ENCODE measurements around the gene PLIN1. TPM values are rescaled to one million over a fixed set of nuclear protein-coding genes. Genes with fewer than 3 reads are reported as not detected.

The PLIN1 gene
- total RNA-seq (2022) (0.35 and 0.37 TPM in 2 replicates), Bru-seq, nascent RNA (percentile 22 among the genes with signal in this experiment), BruChase-seq, experiment 1, labeled RNA remaining after a 6-hour chase (percentile 29 among the genes with signal in this experiment), BruChase-seq, experiment 2, labeled RNA remaining after a 2-hour chase (percentile 31 among the genes with signal in this experiment)
- long read RNA-seq = 0 reads

GRCh38 chr15:89679212-89679611 lies at the start of gene PLIN1:
TSS of gene PLIN1 (minus strand) at chr15:89679367. CDS start at chr15:89677489, 1,878 bp downstream.
- intact Hi-C loops (cut with micrococcal nuclease; ENCODE audit: unreplicated experiment) = no loop called here
- no TSS peak for BruUV-seq (replicated peaks)
- no peak within 1 kb of the TSS for H3K4me3 Mint-ChIP-seq (ENCODE audit: low read depth, unreplicated experiment)
- no peak for TF ChIP-seq CTCF (IDR thresholded peaks at IDR 0.05; ENCODE audit: unreplicated experiment)
- no peaks in the 10 kb centered on the region for H3K36me3 Mint-ChIP-seq (ENCODE audit: insufficient read depth, unreplicated experiment)
- DNase-seq = no peak
- CTCF ChIA-PET = no interaction called here
- H3K27ac Mint-ChIP-seq (ENCODE audit: unreplicated experiment) = peak within 1 kb of the TSS; percentile 7
- no peaks in the 10 kb centered on the region for H3K27me3 Mint-ChIP-seq (ENCODE audit: unreplicated experiment)
- no peaks in the 10 kb centered on the region for H3K9me3 Mint-ChIP-seq (ENCODE audit: low read depth, unreplicated experiment)
- H3K4me1 Mint-ChIP-seq (ENCODE audit: low read depth, unreplicated experiment) = peaks cover 29% of the 10 kb centered on the region

- CTCF ChIA-PET = no interaction called here
- intact Hi-C loops (cut with micrococcal nuclease; ENCODE audit: unreplicated experiment) = no loop called here
- Mint-ChIP-seq H3K27me3 (ENCODE audit: unreplicated experiment) (peaks cover 49% of the 10 kb centered on the region), H3K27ac (ENCODE audit: unreplicated experiment) (no peak overlapping the region), H3K4me3 (ENCODE audit: low read depth, unreplicated experiment) (no peak overlapping the region), H3K4me1 (ENCODE audit: low read depth, unreplicated experiment) (no peaks in the 10 kb centered on the region), H3K9me3 (ENCODE audit: low read depth, unreplicated experiment) (peaks cover 2% of the 10 kb centered on the region), H3K36me3 (ENCODE audit: insufficient read depth, unreplicated experiment) (no peaks in the 10 kb centered on the region)
- DNase-seq = no peak
- no peak for TF ChIP-seq CTCF (IDR thresholded peaks at IDR 0.05; ENCODE audit: unreplicated experiment)
- no TSS peak for BruUV-seq (replicated peaks)
Measured at GRCh38 chr15:89728254-89728653, 49.1 kb upstream of the PLIN1 start.

GRCh38 chr15:89725064-89725463 lies 45.9 kb upstream of the PLIN1 start:
- no peaks in the 10 kb centered on the region for H3K36me3 Mint-ChIP-seq (ENCODE audit: insufficient read depth, unreplicated experiment)
- no peak for TF ChIP-seq CTCF (IDR thresholded peaks at IDR 0.05; ENCODE audit: unreplicated experiment)
- H3K27me3 Mint-ChIP-seq (ENCODE audit: unreplicated experiment) = peaks cover 27% of the 10 kb centered on the region
- no peak overlapping the region for H3K4me3 Mint-ChIP-seq (ENCODE audit: low read depth, unreplicated experiment)
- BruUV-seq (replicated peaks) = no TSS peak
- CTCF ChIA-PET = no interaction called here
- no peak overlapping the region for H3K27ac Mint-ChIP-seq (ENCODE audit: unreplicated experiment)
- no peaks in the 10 kb centered on the region for H3K4me1 Mint-ChIP-seq (ENCODE audit: low read depth, unreplicated experiment)
- DNase-seq = no peak
- H3K9me3 Mint-ChIP-seq (ENCODE audit: low read depth, unreplicated experiment) = peaks cover 2% of the 10 kb centered on the region
- intact Hi-C loops (cut with micrococcal nuclease; ENCODE audit: unreplicated experiment) = no loop called here

GRCh38 chr15:89724621-89725020 lies 45.5 kb upstream of the PLIN1 start:
- CTCF ChIA-PET = no interaction called here
- no peak for DNase-seq
- Mint-ChIP-seq H3K27me3 (ENCODE audit: unreplicated experiment) (peaks cover 23% of the 10 kb centered on the region), H3K9me3 (ENCODE audit: low read depth, unreplicated experiment) (peaks cover 2% of the 10 kb centered on the region), H3K36me3 (ENCODE audit: insufficient read depth, unreplicated experiment) (no peaks in the 10 kb centered on the region), H3K27ac (ENCODE audit: unreplicated experiment) (no peak overlapping the region), H3K4me1 (ENCODE audit: low read depth, unreplicated experiment) (no peaks in the 10 kb centered on the region), H3K4me3 (ENCODE audit: low read depth, unreplicated experiment) (no peak overlapping the region)
- intact Hi-C loops (cut with micrococcal nuclease; ENCODE audit: unreplicated experiment) = no loop called here
- BruUV-seq (replicated peaks) = no TSS peak
- TF ChIP-seq CTCF (IDR thresholded peaks at IDR 0.05; ENCODE audit: unreplicated experiment) = no peak

Measured in Calu3 (cell line).